ENCODE data around the gene EFEMP1.

Gene EFEMP1

DNA sequence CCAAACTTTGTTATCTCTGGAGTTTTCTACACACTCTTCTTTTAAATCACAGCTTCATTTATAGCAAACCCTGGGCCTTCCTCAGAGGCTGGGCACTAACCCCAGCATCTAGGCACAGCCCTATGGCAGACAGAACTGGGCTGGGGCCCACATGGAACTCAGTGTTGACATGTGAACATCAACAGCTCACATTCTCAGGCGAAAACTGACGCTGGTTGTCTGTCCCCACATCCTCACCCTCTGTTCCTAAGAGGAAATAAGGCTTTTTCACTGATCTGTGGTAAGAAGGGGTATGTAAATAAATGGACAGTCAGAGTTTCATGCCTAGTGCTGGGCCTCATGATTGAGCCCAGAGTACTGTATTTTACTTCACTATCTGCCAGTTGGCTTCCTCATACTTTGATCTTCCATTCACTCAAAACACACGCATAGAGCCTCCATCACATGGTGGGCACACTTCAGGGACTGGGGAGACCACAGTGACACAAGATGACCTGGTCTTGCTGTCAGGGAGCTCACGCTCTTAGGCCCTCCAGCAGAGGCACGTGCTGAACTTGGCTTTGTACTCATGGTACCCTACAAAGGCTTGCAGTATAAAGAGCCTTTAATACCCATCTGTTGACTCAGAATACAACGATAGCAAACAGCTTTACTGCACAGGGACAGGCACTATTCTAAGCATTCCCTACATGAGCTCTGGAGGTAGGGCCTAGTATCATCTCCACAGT lies 43.0 kb downstream of the EFEMP1 start:
- no peak overlapping the region for H3K4me2 ChIP-seq (ENCODE audit: insufficient read depth, low read length, poor library complexity, severe bottlenecking)
- H2AFZ ChIP-seq (ENCODE audit: low read length): no peak overlapping the region
- H4K91ac ChIP-seq (ENCODE audit: low read depth, low read length, poor library complexity): no peak overlapping the region
- H3K9ac ChIP-seq (ENCODE audit: low read depth, low read length, poor library complexity): no peak overlapping the region
- no peaks in the 10 kb centered on the region for H3K9me3 ChIP-seq (replicated peaks in 1 of 2; ENCODE audit: control insufficient read depth in 2 of 2, insufficient read depth in 1 of 2, low read depth in 1 of 2, low read length in 2 of 2)
- no peak overlapping the region for H4K8ac ChIP-seq (ENCODE audit: low read depth, low read length)
- H3K4me3 ChIP-seq (ENCODE audit: low read length in 2 of 2): no peak overlapping the region
- no peak overlapping the region for H2BK5ac ChIP-seq (ENCODE audit: low read length)
- no CpG with 5 or more reads among the region's 6 CpGs for WGBS, 2 donors (ENCODE audit: extremely low coverage in 2 of 2, insufficient read length in 2 of 2, insufficient replicate concordance in 1 of 2)
- H3K27ac ChIP-seq (replicated peaks; ENCODE audit: low read length): no peak overlapping the region
- no peak overlapping the region for H3K14ac ChIP-seq (ENCODE audit: low read length)
- no peaks in the 10 kb centered on the region for H3K79me1 ChIP-seq (ENCODE audit: low read depth, low read length)
- H2BK15ac ChIP-seq (ENCODE audit: low read length): no peak overlapping the region
- no peak for DNase-seq (ENCODE audit: low spot score)
- no peak overlapping the region for H2BK12ac ChIP-seq (ENCODE audit: low read length)
- H2BK120ac ChIP-seq (ENCODE audit: low read depth, low read length): no peak overlapping the region
- peaks cover 0 to 2% of the 10 kb centered on the region in 2 donors for H3K4me1 ChIP-seq (ENCODE audit: control insufficient read depth in 2 of 2, insufficient read depth in 1 of 2, low read depth in 1 of 2, low read length in 2 of 2)
- H3K18ac ChIP-seq (ENCODE audit: low read length): no peak overlapping the region
- H3K36me3 ChIP-seq (replicated peaks in 1 of 2; ENCODE audit: control insufficient read depth in 2 of 2, insufficient read depth in 2 of 2, low read length in 2 of 2): peaks cover 0 to 3% of the 10 kb centered on the region in 2 donors
- no peak overlapping the region for H2AK5ac ChIP-seq (ENCODE audit: low read depth, low read length)
- H3K23ac ChIP-seq (ENCODE audit: low read depth, low read length, poor library complexity): no peak overlapping the region
- H3K27me3 ChIP-seq (ENCODE audit: control insufficient read depth in 3 of 3, insufficient read depth in 3 of 3, low read depth in 1 of 3, low read length in 3 of 3): no peaks in the 10 kb centered on the region
- no peak overlapping the region for H3K4ac ChIP-seq (ENCODE audit: low read length)

DNA sequence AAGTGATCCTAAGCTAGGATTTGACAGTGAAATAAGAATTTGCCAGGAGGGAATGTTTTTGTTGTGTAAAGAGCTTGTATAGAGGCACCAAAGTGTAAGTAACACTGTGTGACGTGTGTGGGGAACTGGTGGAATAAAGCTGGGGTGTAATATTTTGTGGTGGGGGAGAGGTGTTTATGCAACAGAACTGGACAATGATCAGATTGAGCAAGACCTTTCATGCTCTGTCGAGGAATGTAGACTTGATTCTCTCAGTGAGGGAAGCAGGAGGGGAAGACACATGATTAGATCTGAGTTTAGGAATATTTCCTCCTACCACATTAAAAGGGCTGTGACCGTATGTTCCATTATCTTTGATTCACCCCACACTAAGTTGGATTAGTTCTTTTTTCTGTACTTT lies 43.6 kb downstream of the EFEMP1 start:
- WGBS, 2 donors (ENCODE audit: extremely low coverage in 2 of 2, insufficient read length in 2 of 2, insufficient replicate concordance in 1 of 2): no CpG with 5 or more reads among the region's 3 CpGs
- no peaks in the 10 kb centered on the region for H3K79me1 ChIP-seq (ENCODE audit: low read depth, low read length)
- H3K18ac ChIP-seq (ENCODE audit: low read length): no peak overlapping the region

GRCh38 chr2:55877087-55877436 lies 46.5 kb downstream of the EFEMP1 start:
- H4K91ac ChIP-seq (ENCODE audit: low read depth, low read length, poor library complexity): no peak overlapping the region
- H3K14ac ChIP-seq (ENCODE audit: low read length): no peak overlapping the region
- no peak overlapping the region for H3K18ac ChIP-seq (ENCODE audit: low read length)
- H3K36me3 ChIP-seq (replicated peaks in 1 of 2; ENCODE audit: control insufficient read depth in 2 of 2, insufficient read depth in 2 of 2, low read length in 2 of 2): peaks cover 0 to 5% of the 10 kb centered on the region in 2 donors
- H3K9me3 ChIP-seq (replicated peaks in 1 of 2; ENCODE audit: control insufficient read depth in 2 of 2, insufficient read depth in 1 of 2, low read depth in 1 of 2, low read length in 2 of 2): no peaks in the 10 kb centered on the region
- H3K4ac ChIP-seq (ENCODE audit: low read length): no peak overlapping the region
- no peak overlapping the region for H3K4me3 ChIP-seq (ENCODE audit: low read length in 2 of 2)
- H3K27ac ChIP-seq (replicated peaks; ENCODE audit: low read length): no peak overlapping the region
- no CpG with 5 or more reads among the region's 2 CpGs for WGBS, 2 donors (ENCODE audit: extremely low coverage in 2 of 2, insufficient read length in 2 of 2, insufficient replicate concordance in 1 of 2)
- H2BK5ac ChIP-seq (ENCODE audit: low read length): no peak overlapping the region
- no peak overlapping the region for H3K4me2 ChIP-seq (ENCODE audit: insufficient read depth, low read length, poor library complexity, severe bottlenecking)
- DNase-seq (ENCODE audit: low spot score): no peak
- no peak overlapping the region for H2BK120ac ChIP-seq (ENCODE audit: low read depth, low read length)
- H3K27me3 ChIP-seq (ENCODE audit: control insufficient read depth in 3 of 3, insufficient read depth in 3 of 3, low read depth in 1 of 3, low read length in 3 of 3): no peaks in the 10 kb centered on the region
- no peaks in the 10 kb centered on the region for H3K79me1 ChIP-seq (ENCODE audit: low read depth, low read length)
- no peaks in the 10 kb centered on the region for H3K4me1 ChIP-seq (ENCODE audit: control insufficient read depth in 2 of 2, insufficient read depth in 1 of 2, low read depth in 1 of 2, low read length in 2 of 2)
- no peak overlapping the region for H4K8ac ChIP-seq (ENCODE audit: low read depth, low read length)
- H2AFZ ChIP-seq (ENCODE audit: low read length): no peak overlapping the region
- H2BK12ac ChIP-seq (ENCODE audit: low read length): no peak overlapping the region
- no peak overlapping the region for H2AK5ac ChIP-seq (ENCODE audit: low read depth, low read length)
- no peak overlapping the region for H2BK15ac ChIP-seq (ENCODE audit: low read length)
- H3K23ac ChIP-seq (ENCODE audit: low read depth, low read length, poor library complexity): no peak overlapping the region
- no peak overlapping the region for H3K9ac ChIP-seq (ENCODE audit: low read depth, low read length, poor library complexity)

More for the DNA sequence above, 43.6 kb downstream of the EFEMP1 start:
- no peak overlapping the region for H4K91ac ChIP-seq (ENCODE audit: low read depth, low read length, poor library complexity)
- no peak overlapping the region for H4K8ac ChIP-seq (ENCODE audit: low read depth, low read length)
- H3K4ac ChIP-seq (ENCODE audit: low read length): no peak overlapping the region
- H3K4me2 ChIP-seq (ENCODE audit: insufficient read depth, low read length, poor library complexity, severe bottlenecking): no peak overlapping the region
- no peak overlapping the region for H3K9ac ChIP-seq (ENCODE audit: low read depth, low read length, poor library complexity)
- H3K36me3 ChIP-seq (replicated peaks in 1 of 2; ENCODE audit: control insufficient read depth in 2 of 2, insufficient read depth in 2 of 2, low read length in 2 of 2): peaks cover 0 to 5% of the 10 kb centered on the region in 2 donors
- H3K9me3 ChIP-seq (replicated peaks in 1 of 2; ENCODE audit: control insufficient read depth in 2 of 2, insufficient read depth in 1 of 2, low read depth in 1 of 2, low read length in 2 of 2): no peaks in the 10 kb centered on the region
- no peak overlapping the region for H2AFZ ChIP-seq (ENCODE audit: low read length)
- no peak for DNase-seq (ENCODE audit: low spot score)
- H2BK12ac ChIP-seq (ENCODE audit: low read length): no peak overlapping the region
- no peaks in the 10 kb centered on the region for H3K27me3 ChIP-seq (ENCODE audit: control insufficient read depth in 3 of 3, insufficient read depth in 3 of 3, low read depth in 1 of 3, low read length in 3 of 3)
- H3K4me1 ChIP-seq (ENCODE audit: control insufficient read depth in 2 of 2, insufficient read depth in 1 of 2, low read depth in 1 of 2, low read length in 2 of 2): peaks cover 0 to 2% of the 10 kb centered on the region in 2 donors
- H3K27ac ChIP-seq (replicated peaks; ENCODE audit: low read length): no peak overlapping the region
- no peak overlapping the region for H2BK5ac ChIP-seq (ENCODE audit: low read length)
- H2BK120ac ChIP-seq (ENCODE audit: low read depth, low read length): no peak overlapping the region
- H3K4me3 ChIP-seq (ENCODE audit: low read length in 2 of 2): no peak overlapping the region
- no peak overlapping the region for H2AK5ac ChIP-seq (ENCODE audit: low read depth, low read length)
- H2BK15ac ChIP-seq (ENCODE audit: low read length): no peak overlapping the region
- H3K14ac ChIP-seq (ENCODE audit: low read length): no peak overlapping the region
- H3K23ac ChIP-seq (ENCODE audit: low read depth, low read length, poor library complexity): no peak overlapping the region

- H4K91ac ChIP-seq (ENCODE audit: low read depth, low read length, poor library complexity): no peak overlapping the region
- H3K27me3 ChIP-seq (ENCODE audit: control insufficient read depth in 3 of 3, insufficient read depth in 3 of 3, low read depth in 1 of 3, low read length in 3 of 3): no peaks in the 10 kb centered on the region
- H3K27ac ChIP-seq (replicated peaks; ENCODE audit: low read length): no peak overlapping the region
- H2BK5ac ChIP-seq (ENCODE audit: low read length): no peak overlapping the region
- H3K9ac ChIP-seq (ENCODE audit: low read depth, low read length, poor library complexity): no peak overlapping the region
- H3K79me1 ChIP-seq (ENCODE audit: low read depth, low read length): no peaks in the 10 kb centered on the region
- no peak for DNase-seq (ENCODE audit: low spot score)
- peaks cover 0 to 7% of the 10 kb centered on the region in 2 donors for H3K36me3 ChIP-seq (replicated peaks in 1 of 2; ENCODE audit: control insufficient read depth in 2 of 2, insufficient read depth in 2 of 2, low read length in 2 of 2)
- H3K9me3 ChIP-seq (replicated peaks in 1 of 2; ENCODE audit: control insufficient read depth in 2 of 2, insufficient read depth in 1 of 2, low read depth in 1 of 2, low read length in 2 of 2): no peaks in the 10 kb centered on the region
- no peak overlapping the region for H3K23ac ChIP-seq (ENCODE audit: low read depth, low read length, poor library complexity)
- H2BK120ac ChIP-seq (ENCODE audit: low read depth, low read length): no peak overlapping the region
- H3K4me1 ChIP-seq (ENCODE audit: control insufficient read depth in 2 of 2, insufficient read depth in 1 of 2, low read depth in 1 of 2, low read length in 2 of 2): no peaks in the 10 kb centered on the region
- H2AK5ac ChIP-seq (ENCODE audit: low read depth, low read length): no peak overlapping the region
- H2BK12ac ChIP-seq (ENCODE audit: low read length): no peak overlapping the region
- WGBS, 2 donors (ENCODE audit: extremely low coverage in 2 of 2, insufficient read length in 2 of 2, insufficient replicate concordance in 1 of 2): no CpG with 5 or more reads among the region's 6 CpGs
- H2AFZ ChIP-seq (ENCODE audit: low read length): no peak overlapping the region
- H4K8ac ChIP-seq (ENCODE audit: low read depth, low read length): no peak overlapping the region
- no peak overlapping the region for H3K4me2 ChIP-seq (ENCODE audit: insufficient read depth, low read length, poor library complexity, severe bottlenecking)
- no peak overlapping the region for H3K4me3 ChIP-seq (ENCODE audit: low read length in 2 of 2)
- H2BK15ac ChIP-seq (ENCODE audit: low read length): no peak overlapping the region
- H3K18ac ChIP-seq (ENCODE audit: low read length): no peak overlapping the region
- no peak overlapping the region for H3K14ac ChIP-seq (ENCODE audit: low read length)
- no peak overlapping the region for H3K4ac ChIP-seq (ENCODE audit: low read length)
Measured at GRCh38 chr2:55876429-55877086, 47.0 kb downstream of the EFEMP1 start.

All from neuronal stem cell (in vitro differentiated cells).